Bronchial epithelial cell (primary cell): ENCODE measurements around the gene LCE4A. TPM values are rescaled to one million over a fixed set of nuclear protein-coding genes. Genes with fewer than 3 reads are reported as not detected.

Source experiments
- DNase-seq: peaks from one replicate; pipeline ENCODE4 v3.0.0-alpha.2; 2010; ENCODE audit warnings: low read depth
- FAIRE-seq: peaks from 2 replicates; lab custom pipeline; 2011; peaks lifted over from hg19 to GRCh38; lab: Jason Lieb, UNC
- H3K27me3 ChIP-seq: 2 replicates; pipeline ENCODE4 v1.5.1; 2011; ENCODE audit warnings: low read length; ENCODE audit not compliant: control insufficient read depth, insufficient read depth
- H3K36me3 ChIP-seq: 2 replicates; pipeline ENCODE4 v1.5.1; 2011; ENCODE audit warnings: low read length; ENCODE audit not compliant: control insufficient read depth, insufficient read depth
- H3K4me3 ChIP-seq: 2 replicates; pipeline ENCODE4 v1.5.1; 2011; ENCODE audit warnings: mild to moderate bottlenecking, low read depth, low read length, control low read depth
- CTCF ChIP-seq: IDR thresholded peaks from 2 replicates; pipeline ENCODE4 v1.5.1; 2011; ENCODE audit warnings: mild to moderate bottlenecking, moderate library complexity, low read length, control low read depth, inconsistent platforms; ENCODE audit not compliant: insufficient read depth, severe bottlenecking
- total RNA-seq: library from RNA; depleted of rRNA; stranded (reverse); fragments of >200 nt; gene quantifications from 2 replicates; pipeline ENCODE4 v1.2.1, GENCODE V29; 2014

Gene LCE4A
- total RNA-seq, 1 donor from 2014 or later, result not detected

GRCh38 chr1:152752225-152752624 lies 44.3 kb downstream of the LCE4A start:
- H3K27me3 ChIP-seq, result no peaks in the 10 kb centered on the region
- FAIRE-seq (peak; percentile 88), DNase-seq (peak; percentile 98)
- no peak for TF ChIP-seq CTCF
- H3K4me3 ChIP-seq, result no peak overlapping the region
- no peaks in the 10 kb centered on the region for H3K36me3 ChIP-seq

GRCh38 chr1:152753586-152753985 lies 45.6 kb downstream of the LCE4A start:
- Histone ChIP-seq H3K27me3 (no peaks in the 10 kb centered on the region), H3K4me3 (no peak overlapping the region), H3K36me3 (no peaks in the 10 kb centered on the region)
- FAIRE-seq (peak; percentile 75), DNase-seq (no peak)
- TF ChIP-seq CTCF, result no peak

GRCh38 chr1:152756872-152757271 lies 48.9 kb downstream of the LCE4A start:
- FAIRE-seq (no peak), DNase-seq (peak; percentile 79)
- TF ChIP-seq CTCF, result no peak
- H3K4me3 ChIP-seq, result no peak overlapping the region
- no peaks in the 10 kb centered on the region for H3K36me3 ChIP-seq
- no peaks in the 10 kb centered on the region for H3K27me3 ChIP-seq

GRCh38 chr1:152757747-152758146 lies 49.8 kb downstream of the LCE4A start, which contains the start of gene KPRP:
Gene KPRP, plus strand, starts transcription at chr1:152758025. Its CDS starts 1,564 bp downstream, at chr1:152759589.
- no peaks in the 10 kb centered on the region for H3K36me3 ChIP-seq
- DNase-seq (no peak), FAIRE-seq (peak; percentile 97)
- no peak within 1 kb of the TSS for H3K4me3 ChIP-seq
- no peaks in the 10 kb centered on the region for H3K27me3 ChIP-seq
- no peak for TF ChIP-seq CTCF

GRCh38 chr1:152758636-152759035 lies 50.7 kb downstream of the LCE4A start:
- Histone ChIP-seq H3K4me3 (no peak overlapping the region), H3K36me3 (no peaks in the 10 kb centered on the region), H3K27me3 (no peaks in the 10 kb centered on the region)
- TF ChIP-seq CTCF, result no peak
- FAIRE-seq (no peak), DNase-seq (no peak)

Other genes starting within 250 kb of the LCE4A start
- not detected in 2 replicates for gene LCE5A, start 197.4 kb upstream of the LCE4A start, total RNA-seq
- 4.7 and 7.6 TPM in 2 replicates for gene CRCT1, start 193.7 kb upstream of the LCE4A start, total RNA-seq
- not detected in 2 replicates for gene LCE3E, start 141.4 kb upstream of the LCE4A start, total RNA-seq
- 0.38 and 0.79 TPM in 2 replicates for gene LCE3D, start 127.6 kb upstream of the LCE4A start, total RNA-seq
- gene LCE3C, start 107.9 kb upstream of the LCE4A start, total RNA-seq, result not detected in 2 replicates
- not detected in 2 replicates for gene LCE3B, start 94.3 kb upstream of the LCE4A start, total RNA-seq
- not detected in 2 replicates for gene LCE3A, start 85.1 kb upstream of the LCE4A start, total RNA-seq
- gene LCE2D, start 44.8 kb upstream of the LCE4A start, total RNA-seq, result not detected in 2 replicates
- gene LCE2C, start 32.9 kb upstream of the LCE4A start, total RNA-seq, result not detected in 2 replicates
- not detected in 2 replicates for gene LCE2B, start 22.0 kb upstream of the LCE4A start, total RNA-seq
- gene LCE2A, start 9.8 kb upstream of the LCE4A start, total RNA-seq, result not detected in 2 replicates
- gene KPRP, start 49.9 kb downstream of the LCE4A start, total RNA-seq, result not detected in 2 replicates
- not detected in 2 replicates for gene LCE1F, start 67.0 kb downstream of the LCE4A start, total RNA-seq
- gene LCE1E, start 78.1 kb downstream of the LCE4A start, total RNA-seq, result not detected in 2 replicates
- gene LCE1D, start 88.6 kb downstream of the LCE4A start, total RNA-seq, result not detected in 2 replicates
- gene LCE1C, start 98.5 kb downstream of the LCE4A start, total RNA-seq, result 0.26 TPM in 1 of 2 replicates, not detected in the other
- gene LCE1B, start 103.8 kb downstream of the LCE4A start, total RNA-seq, result not detected in 2 replicates
- gene LCE1A, start 119.3 kb downstream of the LCE4A start, total RNA-seq, result not detected in 2 replicates
- not detected in 2 replicates for gene LCE6A, start 134.7 kb downstream of the LCE4A start, total RNA-seq
- not detected in 2 replicates for gene LCE7A, start 151.8 kb downstream of the LCE4A start, total RNA-seq
- not detected in 2 replicates for gene SMCP, start 170.2 kb downstream of the LCE4A start, total RNA-seq
- 1.6 and 14.6 TPM in 2 replicates for gene IVL, start 200.4 kb downstream of the LCE4A start, total RNA-seq
- gene SPRR5, start 239.0 kb downstream of the LCE4A start, total RNA-seq, result not detected in 2 replicates